Activated T-cell treated with anti-CD3 and anti-CD28 coated beads for 4 hours (primary cell): ENCODE measurements around the gene IQCF5.
"Not testable (repeated sequence)": the region's sequence is repeated elsewhere in the genome, so short reads cannot be mapped to it uniquely, and the experiment has no call there.

Source experiments
- DNase-seq: peaks from one replicate; pipeline ENCODE4 v3.0.0-alpha.2; 2020

The IQCF5 gene

GRCh38 chr3:51875501-51875900 is at the start of gene IQCF5:
Gene IQCF5 (minus strand): TSS chr3:51875601. CDS start chr3:51875531, 70 bp downstream.
- DNase-seq, result no peak

GRCh38 chr3:51921081-51921578 is 45.7 kb upstream of the IQCF5 start:
- DNase-seq, result no peak

DNA sequence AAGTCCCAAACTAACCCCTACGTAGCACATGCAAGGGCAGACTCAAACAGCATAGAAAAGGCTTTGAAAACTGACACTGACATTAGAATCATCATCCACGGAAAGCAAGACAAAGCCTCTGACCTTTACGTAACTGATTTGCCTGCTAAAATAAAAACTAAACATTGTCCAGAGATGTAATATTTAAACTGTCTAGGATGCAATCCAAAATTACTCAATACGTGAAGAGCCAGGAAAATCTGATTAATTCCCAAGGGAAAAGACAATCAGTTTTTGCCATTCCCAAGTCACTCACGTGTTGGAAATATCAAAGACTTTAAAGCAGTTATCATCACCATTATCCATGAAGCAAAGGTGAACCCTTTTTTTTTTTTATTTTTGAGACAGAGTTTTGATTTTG is 41.0 kb upstream of the IQCF5 start:
- no peak for DNase-seq

DNA sequence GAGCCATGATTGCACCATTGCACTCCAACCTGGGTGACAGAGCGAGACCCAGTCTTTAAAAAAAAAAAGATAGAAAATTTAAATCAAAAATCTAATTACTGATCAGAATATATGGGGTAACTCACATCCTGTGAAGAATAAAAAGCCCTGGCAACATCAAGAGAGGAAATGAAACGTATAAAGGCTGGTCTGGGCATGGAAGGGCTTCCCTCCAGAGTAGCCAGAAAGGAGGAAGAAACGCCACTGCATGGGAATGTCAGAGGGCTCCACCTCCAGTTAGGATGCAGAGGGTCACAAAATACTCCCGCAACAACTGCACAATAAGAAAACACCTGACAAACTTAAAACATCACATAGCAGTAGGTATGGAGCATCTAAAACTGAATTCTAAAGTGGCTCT is 32.6 kb upstream of the IQCF5 start:
- DNase-seq, result no peak

GRCh38 chr3:51904034-51904823 is 28.8 kb upstream of the IQCF5 start:
- no peak for DNase-seq

- not testable (repeated sequence) for DNase-seq
Measured at GRCh38 chr3:51902361-51902760, 27.0 kb upstream of the IQCF5 start.

- DNase-seq, result not testable (repeated sequence)
Measured at GRCh38 chr3:51900043-51900442, 24.6 kb upstream of the IQCF5 start.

DNA sequence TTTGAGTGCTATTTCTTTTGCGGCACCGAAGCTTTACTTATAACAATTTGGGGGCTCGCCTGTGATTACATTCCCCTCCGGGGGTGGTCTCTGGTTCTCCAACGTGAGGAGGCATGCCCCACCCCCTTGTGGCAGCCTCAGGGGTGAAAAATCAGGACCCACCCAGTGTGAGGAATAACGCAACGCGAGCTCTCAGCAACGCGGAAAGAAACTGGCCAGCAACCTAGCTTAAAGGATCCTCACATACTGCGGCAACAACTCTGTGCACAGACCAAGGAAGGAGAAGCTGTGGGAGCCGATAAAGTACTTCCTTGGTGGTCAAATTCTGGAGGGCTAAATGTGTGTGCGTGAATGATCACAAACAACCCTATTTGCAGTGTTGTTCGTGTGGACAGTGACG is 22.0 kb upstream of the IQCF5 start:
- DNase-seq, result no peak

GRCh38 chr3:51896607-51897305 is 21.4 kb upstream of the IQCF5 start:
- no peak for DNase-seq

- DNase-seq, result no peak
Measured at GRCh38 chr3:51894939-51895338, 19.5 kb upstream of the IQCF5 start.

DNA sequence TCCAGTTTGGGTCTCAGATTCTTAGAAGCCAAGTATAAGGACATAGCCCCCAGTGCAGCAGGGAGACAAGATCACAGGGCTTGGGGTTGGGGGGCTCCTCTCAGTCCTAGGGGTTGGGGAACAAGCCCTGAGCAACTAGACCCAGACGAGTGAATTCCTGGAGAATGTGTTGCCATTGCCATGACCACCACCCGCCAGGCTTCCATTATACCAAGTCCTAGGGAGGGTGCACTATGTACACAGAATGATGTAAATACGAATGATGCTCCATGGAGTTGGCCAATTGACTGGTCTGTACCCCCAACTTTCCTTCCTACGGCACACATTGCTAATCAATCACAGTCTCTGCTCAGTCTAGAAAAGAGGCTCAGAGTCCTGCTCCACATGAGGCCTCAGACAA is 19.0 kb upstream of the IQCF5 start:
- DNase-seq, result no peak

DNA sequence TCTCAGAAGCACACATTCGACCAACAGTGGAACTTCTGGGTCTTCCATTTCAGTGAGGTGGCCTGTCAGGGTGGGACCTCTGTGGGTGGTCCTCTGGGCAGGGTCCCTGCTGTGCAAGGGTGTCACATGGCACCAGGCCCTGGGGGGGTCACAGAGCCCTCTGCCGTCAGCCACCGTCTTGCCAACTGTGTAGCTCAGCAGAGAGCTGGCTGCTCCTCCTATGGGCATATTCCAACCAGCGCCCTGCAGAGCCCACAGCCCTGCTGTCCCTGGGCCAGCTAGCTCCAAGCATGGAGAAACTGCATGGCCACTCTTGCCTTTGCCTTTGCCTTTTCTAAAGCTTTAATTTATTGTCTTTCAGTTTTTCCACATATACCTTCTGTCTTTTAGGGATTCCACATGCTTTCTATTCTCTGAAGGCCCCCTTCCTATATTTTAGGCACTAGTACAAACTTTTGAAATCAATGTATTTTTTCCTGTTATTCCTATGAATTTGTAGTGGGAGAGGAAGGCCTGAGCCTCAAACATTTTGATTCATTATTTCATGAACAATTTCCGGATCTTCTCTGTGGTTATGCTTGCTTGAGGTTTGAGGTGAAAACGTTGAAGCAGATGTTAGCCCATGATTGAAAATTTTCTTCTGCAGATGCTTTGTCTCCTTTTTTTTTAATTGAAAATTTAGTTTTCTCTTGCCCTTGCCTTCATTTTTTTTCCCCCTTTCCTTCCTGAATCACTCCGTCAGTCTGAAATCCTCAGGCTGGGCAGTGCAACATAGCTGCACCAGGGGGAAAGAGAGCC is 16.0 kb upstream of the IQCF5 start:
- DNase-seq, result no peak

- DNase-seq, result no peak
Measured at GRCh38 chr3:51888463-51889105, 13.2 kb upstream of the IQCF5 start.

DNA sequence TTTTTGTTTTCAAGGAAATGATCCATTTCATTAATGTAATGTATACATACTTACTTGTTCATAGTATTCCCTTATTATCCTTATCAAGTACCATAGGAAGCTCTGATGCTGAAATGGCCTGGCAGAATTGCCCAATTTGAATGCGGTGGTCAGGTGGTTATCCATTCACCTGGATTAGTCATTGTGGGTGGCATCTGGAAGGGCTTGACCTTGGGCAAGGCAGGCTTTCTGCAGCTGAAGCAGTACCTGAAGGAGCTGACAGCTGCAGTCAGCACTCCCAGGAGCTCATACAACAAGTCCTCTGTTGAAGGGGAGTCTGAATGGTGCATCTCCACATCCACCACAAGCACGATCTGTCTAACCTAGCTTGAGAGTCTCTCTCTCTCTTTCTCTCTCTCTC is 12.2 kb upstream of the IQCF5 start:
- no peak for DNase-seq

- DNase-seq, result no peak
Measured at GRCh38 chr3:51886447-51886846, 11.0 kb upstream of the IQCF5 start.

DNA sequence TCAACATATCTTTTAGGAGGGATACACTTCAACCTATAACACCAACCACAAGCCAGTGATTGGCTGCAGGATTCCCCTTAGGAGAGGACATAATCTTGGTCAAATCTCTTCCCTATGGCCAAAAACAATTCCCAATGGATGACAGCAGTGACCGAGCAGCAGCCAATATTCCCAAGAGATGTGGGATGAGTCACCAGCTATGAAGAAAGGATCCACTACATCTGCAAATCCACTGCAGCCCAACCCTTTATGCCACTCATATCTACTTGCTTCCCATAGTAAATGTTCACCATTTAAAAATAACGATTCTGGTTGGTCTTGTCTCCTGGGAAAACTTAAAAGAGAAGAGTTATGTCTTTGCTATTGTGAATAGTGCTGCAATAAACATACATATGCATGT is 4.5 kb upstream of the IQCF5 start:
- no peak for DNase-seq

- DNase-seq, result no peak
Measured at GRCh38 chr3:51876186-51876585, 785 bp upstream of the IQCF5 start.

- no peak for DNase-seq
Measured at GRCh38 chr3:51874889-51875288, 512 bp downstream of the IQCF5 start.

- DNase-seq, result no peak
Measured at GRCh38 chr3:51874411-51874810, 990 bp downstream of the IQCF5 start.

- DNase-seq, result no peak
Measured at GRCh38 chr3:51873876-51874275, 1.5 kb downstream of the IQCF5 start.

- DNase-seq, result no peak
Measured at GRCh38 chr3:51873253-51873766, 2.1 kb downstream of the IQCF5 start.

DNA sequence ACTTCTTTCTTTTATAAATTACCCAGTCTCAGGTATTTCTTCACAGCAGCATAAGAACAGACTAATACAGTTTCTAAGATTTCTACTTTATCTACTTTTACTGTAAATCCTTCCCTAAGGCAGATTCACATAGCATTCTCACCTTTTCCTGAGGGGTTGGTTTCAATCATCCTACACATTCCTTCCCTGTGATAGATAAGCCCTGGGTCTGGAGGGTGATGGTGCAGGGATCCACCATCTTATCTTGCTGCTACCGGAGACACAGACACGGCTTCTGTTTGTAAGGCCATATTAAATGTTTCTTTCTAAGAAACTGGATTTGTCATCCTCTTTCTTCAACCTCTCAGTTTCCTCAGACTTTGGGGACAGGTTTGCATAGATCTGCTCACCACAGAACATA is 6.1 kb downstream of the IQCF5 start:
- DNase-seq, result no peak

- not testable (repeated sequence) for DNase-seq
Measured at GRCh38 chr3:51868896-51869295, 6.5 kb downstream of the IQCF5 start.
